Ovary (tissue), 3 donors: Measurements from ENCODE around the gene GPR84.

ENCODE experiments used
- POLR2A ChIP-seq: fragments of 450-650 bp; IDR thresholded peaks from one replicate; pipeline ENCODE4 v1.6.1; 2017; ENCODE audit warnings: antibody characterized with exemption, mild to moderate bottlenecking, moderate library complexity
- TF ChIP-seq, protein P1 (sequence below), 3 donors: fragments of 450-650 bp in 2 of 3; fragments of 200-600 bp in 1 of 3; IDR thresholded peaks; one replicate each; pipeline versions ENCODE4 v1.5.1 to v1.8.0; 2016 to 2022; ENCODE audit warnings: antibody characterized with exemption in 3 of 3, mild to moderate bottlenecking in 1 of 3
- donor health status: DM: no; HTN: no; CAD: no.

DNA sequence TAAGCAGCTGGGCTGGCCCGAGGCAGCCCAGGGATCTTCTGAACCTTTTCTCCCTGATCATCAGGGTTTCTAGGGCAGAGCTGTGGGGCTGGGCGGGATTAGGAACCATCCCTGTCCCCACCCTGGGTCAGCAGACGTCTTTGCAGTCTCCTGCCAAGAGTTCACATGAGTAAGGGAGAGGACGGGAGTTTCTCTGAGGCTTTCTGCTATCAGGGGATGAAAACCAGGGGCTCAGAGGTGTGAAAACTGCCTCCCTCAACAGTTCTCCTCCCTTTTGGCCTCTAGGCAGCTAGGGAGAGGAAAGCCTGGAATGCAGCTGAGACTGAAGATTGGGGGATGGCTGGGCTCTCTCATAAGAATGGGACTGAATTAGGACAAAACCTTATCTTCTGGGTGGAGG lies 12.3 kb upstream of the GPR84 start:
- TF ChIP-seq, protein P1, sequence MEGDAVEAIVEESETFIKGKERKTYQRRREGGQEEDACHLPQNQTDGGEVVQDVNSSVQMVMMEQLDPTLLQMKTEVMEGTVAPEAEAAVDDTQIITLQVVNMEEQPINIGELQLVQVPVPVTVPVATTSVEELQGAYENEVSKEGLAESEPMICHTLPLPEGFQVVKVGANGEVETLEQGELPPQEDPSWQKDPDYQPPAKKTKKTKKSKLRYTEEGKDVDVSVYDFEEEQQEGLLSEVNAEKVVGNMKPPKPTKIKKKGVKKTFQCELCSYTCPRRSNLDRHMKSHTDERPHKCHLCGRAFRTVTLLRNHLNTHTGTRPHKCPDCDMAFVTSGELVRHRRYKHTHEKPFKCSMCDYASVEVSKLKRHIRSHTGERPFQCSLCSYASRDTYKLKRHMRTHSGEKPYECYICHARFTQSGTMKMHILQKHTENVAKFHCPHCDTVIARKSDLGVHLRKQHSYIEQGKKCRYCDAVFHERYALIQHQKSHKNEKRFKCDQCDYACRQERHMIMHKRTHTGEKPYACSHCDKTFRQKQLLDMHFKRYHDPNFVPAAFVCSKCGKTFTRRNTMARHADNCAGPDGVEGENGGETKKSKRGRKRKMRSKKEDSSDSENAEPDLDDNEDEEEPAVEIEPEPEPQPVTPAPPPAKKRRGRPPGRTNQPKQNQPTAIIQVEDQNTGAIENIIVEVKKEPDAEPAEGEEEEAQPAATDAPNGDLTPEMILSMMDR (IDR thresholded peaks at IDR 0.05) = no peak
- no peak for TF ChIP-seq POLR2A
